H9 (cell line): Measurements from ENCODE around the gene MFSD12. TPM values are rescaled to one million over a fixed set of nuclear protein-coding genes. Genes with fewer than 3 reads are reported as not detected.

Source experiments
- DNase-seq: peaks from one replicate; pipeline ENCODE4 v3.0.0-alpha.2; 2017
- H2AFZ ChIP-seq: one replicate; pipeline ENCODE4 v1.6.1; 2013; ENCODE audit warnings: mild to moderate bottlenecking, low read length, control low read depth, moderate library complexity
- H2AK5ac ChIP-seq: 2 replicates; pipeline ENCODE4 v1.6.1; 2013; ENCODE audit warnings: low read length, control low read depth, mixed read lengths; ENCODE audit not compliant: insufficient read length
- H2BK120ac ChIP-seq: one replicate; pipeline ENCODE4 v1.6.1; 2013; ENCODE audit warnings: low read depth, mild to moderate bottlenecking, low read length, control low read depth, inconsistent platforms; ENCODE audit not compliant: poor library complexity, severe bottlenecking
- H2BK12ac ChIP-seq: 2 replicates; pipeline ENCODE4 v1.6.1; 2013; ENCODE audit warnings: low read length, control low read depth, mixed read lengths, low read depth; ENCODE audit not compliant: insufficient read length
- H2BK15ac ChIP-seq: 2 replicates; pipeline ENCODE4 v1.6.1; 2013; ENCODE audit warnings: low read depth, low read length, control low read depth
- H2BK20ac ChIP-seq: one replicate; pipeline ENCODE4 v1.6.1; 2013; ENCODE audit warnings: low read depth, mild to moderate bottlenecking, low read length, control low read depth, inconsistent platforms; ENCODE audit not compliant: poor library complexity, severe bottlenecking
- H2BK5ac ChIP-seq: 2 replicates; pipeline ENCODE4 v1.6.1; 2013; ENCODE audit warnings: low read length, control low read depth, mixed read lengths; ENCODE audit not compliant: insufficient read length
- H3K14ac ChIP-seq: 2 replicates; pipeline ENCODE4 v1.6.1; 2013; ENCODE audit warnings: low read length, control low read depth; ENCODE audit not compliant: insufficient read depth
- H3K18ac ChIP-seq: 2 replicates; pipeline ENCODE4 v1.6.1; 2013; ENCODE audit warnings: low read depth, mild to moderate bottlenecking, mixed read lengths, low read length, control low read depth; ENCODE audit not compliant: insufficient read length
- H3K23ac ChIP-seq: 2 replicates; pipeline ENCODE4 v1.6.1; 2013; ENCODE audit warnings: low read length, control low read depth, mixed read lengths, low read depth; ENCODE audit not compliant: insufficient read length
- H3K23me2 ChIP-seq: 2 replicates; pipeline ENCODE4 v1.6.1; 2013; ENCODE audit warnings: low read depth, mild to moderate bottlenecking, mixed read lengths, low read length, control low read depth; ENCODE audit not compliant: insufficient read length, poor library complexity, severe bottlenecking
- H3K27ac ChIP-seq: 2 replicates; pipeline ENCODE4 v1.5.1; 2013; ENCODE audit warnings: low read length, control low read depth, mixed read lengths, low read depth; ENCODE audit not compliant: insufficient read length
- H3K27me3 ChIP-seq: 2 replicates; pipeline ENCODE4 v1.6.1; 2013; ENCODE audit warnings: low read length, control low read depth, inconsistent platforms; ENCODE audit not compliant: insufficient read depth
- H3K4ac ChIP-seq: 2 replicates; pipeline ENCODE4 v1.6.1; 2013; ENCODE audit warnings: low read depth, mild to moderate bottlenecking, control low read depth, inconsistent platforms, low read length, moderate library complexity
- H3K4me1 ChIP-seq: 2 replicates; pipeline ENCODE4 v1.6.1; 2013; ENCODE audit warnings: low read length, control low read depth, inconsistent platforms; ENCODE audit not compliant: insufficient read depth
- H3K4me2 ChIP-seq: 2 replicates; pipeline ENCODE4 v1.6.1; 2013; ENCODE audit warnings: low read length, control low read depth, mixed read lengths; ENCODE audit not compliant: insufficient read length, insufficient read depth
- H3K56ac ChIP-seq: 2 replicates; pipeline ENCODE4 v1.6.1; 2013; ENCODE audit warnings: low read depth, mild to moderate bottlenecking, mixed read lengths, low read length, control low read depth; ENCODE audit not compliant: insufficient read length
- H3K79me1 ChIP-seq: 2 replicates; pipeline ENCODE4 v1.6.1; 2013; ENCODE audit warnings: low read depth, mild to moderate bottlenecking, moderate library complexity, low read length, control low read depth, inconsistent platforms; ENCODE audit not compliant: insufficient read depth, poor library complexity, severe bottlenecking
- H3K79me2 ChIP-seq: 2 replicates; pipeline ENCODE4 v1.6.1; 2013; ENCODE audit warnings: low read length, control low read depth, inconsistent platforms; ENCODE audit not compliant: insufficient read depth
- H3K9ac ChIP-seq: 2 replicates; pipeline ENCODE4 v1.6.1; 2013; ENCODE audit warnings: low read length, control low read depth, mixed read lengths; ENCODE audit not compliant: insufficient read length; ENCODE audit errors: extremely low read depth
- H3K9me3 ChIP-seq: one replicate; pipeline ENCODE4 v1.6.1; 2013; ENCODE audit warnings: low read depth, low read length, inconsistent platforms; ENCODE audit not compliant: control insufficient read depth
- H3T11ph ChIP-seq: one replicate; pipeline ENCODE4 v1.6.1; 2013; ENCODE audit warnings: mild to moderate bottlenecking, low read length, control low read depth, inconsistent platforms
- H4K20me1 ChIP-seq: one replicate; pipeline ENCODE4 v1.6.1; 2013; ENCODE audit not compliant: control insufficient read depth, insufficient read length, insufficient read depth
- H4K5ac ChIP-seq: 2 replicates; pipeline ENCODE4 v1.6.1; 2013; ENCODE audit warnings: low read depth, mild to moderate bottlenecking, mixed read lengths, low read length, control low read depth; ENCODE audit not compliant: insufficient read length
- H4K8ac ChIP-seq: replicated peaks from 2 replicates; pipeline ENCODE4 v1.6.1; 2013; ENCODE audit warnings: low read length, control low read depth, mixed read lengths, low read depth; ENCODE audit not compliant: insufficient read length
- H4K91ac ChIP-seq: 2 replicates; pipeline ENCODE4 v1.6.1; 2013; ENCODE audit warnings: low read depth, mild to moderate bottlenecking, moderate library complexity, mixed read lengths, low read length, control low read depth; ENCODE audit not compliant: insufficient read length
- H3K27ac Mint-ChIP-seq, 3 experiments: 2 replicates in 2 of 3; 3 replicates in 1 of 3; pipeline ENCODE4 v1.8.0; 2020 to 2021; ENCODE audit warnings: mixed read lengths in 3 of 3, mild to moderate bottlenecking in 1 of 3, moderate library complexity in 1 of 3
- H3K27me3 Mint-ChIP-seq: 2 replicates; pipeline ENCODE4 v1.8.0; 2021; ENCODE audit warnings: low read depth, mild to moderate bottlenecking, moderate library complexity, mixed read lengths
- H3K36me3 Mint-ChIP-seq, 3 experiments: 2 replicates in 2 of 3; 3 replicates in 1 of 3; pipeline ENCODE4 v1.8.0; 2020 to 2021; ENCODE audit warnings: low read depth in 3 of 3, mixed read lengths in 3 of 3; ENCODE audit not compliant: insufficient read depth in 1 of 3
- H3K4me1 Mint-ChIP-seq, 2 experiments: 2 replicates each; pipeline ENCODE4 v1.8.0; 2020; ENCODE audit warnings: mixed read lengths in 2 of 2
- H3K4me3 Mint-ChIP-seq, 2 experiments: 2 replicates in 1 of 2; 3 replicates in 1 of 2; pipeline ENCODE4 v1.8.0; 2020 to 2021; ENCODE audit warnings: mild to moderate bottlenecking in 2 of 2, mixed read lengths in 2 of 2, moderate library complexity in 1 of 2
- H3K9me3 Mint-ChIP-seq, 2 experiments: 2 replicates in 1 of 2; 3 replicates in 1 of 2; pipeline ENCODE4 v1.8.0; 2020; ENCODE audit warnings: mild to moderate bottlenecking in 2 of 2, mixed read lengths in 2 of 2, moderate library complexity in 1 of 2
- CTCF ChIP-seq: fragments of 200-600 bp; sonication (generic); conservative IDR thresholded peaks from 3 replicates; pipeline ENCODE4 v1.8.0; 2021; ENCODE audit warnings: antibody characterized with exemption, mild to moderate bottlenecking
- WGBS: extraction: QIAGEN DNeasy Blood & Tissue Kit; methylation state at CpG from one replicate; pipeline ENCODE4 v1.1.7; 2013; ENCODE audit warnings: missing lambda C conversion rate, low lambda C conversion rate, mixed read lengths; ENCODE audit not compliant: insufficient read length; ENCODE audit errors: extremely low coverage; 5-methylcytosine and 5-hydroxymethylcytosine counted together
- total RNA-seq: library from RNA; stranded (reverse); gene quantifications from 2 replicates; pipeline ENCODE4 v1.2.1, GENCODE V29; 2021

Gene MFSD12
- total RNA-seq, 1 experiment from 2014 or later: 58.8 TPM

GRCh38 chr19:3591876-3592613 is 34.7 kb upstream of the MFSD12 start:
- Histone ChIP-seq H3K4me1 (no peaks in the 10 kb centered on the region; the same call in 1 of the 2 replicates), H4K20me1 (no peaks in the 10 kb centered on the region), H3K14ac (no peak overlapping the region), H3K27me3 (peaks cover 4% of the 10 kb centered on the region; the same call in 1 of the 2 replicates), H3K9me3 (no peaks in the 10 kb centered on the region), H2BK20ac (no peak overlapping the region), H2BK5ac (no peak overlapping the region), H2BK12ac (no peak overlapping the region), H2BK15ac (no peak overlapping the region), H4K8ac (no peak overlapping the region), H3K18ac (no peak overlapping the region), H3K56ac (no peak overlapping the region), H3K27ac (no peak overlapping the region), H2AFZ (no peak overlapping the region), H2AK5ac (no peak overlapping the region), H3K23ac (no peak overlapping the region), H4K91ac (no peak overlapping the region), H3K4ac (no peak overlapping the region), H4K5ac (no peak overlapping the region), H2BK120ac (no peak overlapping the region), H3K4me2 (no peak overlapping the region), H3K9ac (no peak overlapping the region), H3K23me2 (no peaks in the 10 kb centered on the region), H3K79me2 (no peaks in the 10 kb centered on the region), H3T11ph (no peak overlapping the region), H3K79me1 (no peaks in the 10 kb centered on the region)
- no peak for TF ChIP-seq CTCF
- Mint-ChIP-seq H3K27ac (no peak overlapping the region), H3K9me3 (peaks cover 13 to 17% of the 10 kb centered on the region in 2 experiments), H3K4me3 (no peak overlapping the region), H3K4me1 (no peaks in the 10 kb centered on the region), H3K27me3 (peaks cover 61% of the 10 kb centered on the region), H3K36me3 (no peaks in the 10 kb centered on the region; a peak in 1 of 7 replicates)
- no CpG with 5 or more reads among the region's 9 CpGs for WGBS
- no peak for DNase-seq
